ENCODE data around the gene TMEM266.

DNA sequence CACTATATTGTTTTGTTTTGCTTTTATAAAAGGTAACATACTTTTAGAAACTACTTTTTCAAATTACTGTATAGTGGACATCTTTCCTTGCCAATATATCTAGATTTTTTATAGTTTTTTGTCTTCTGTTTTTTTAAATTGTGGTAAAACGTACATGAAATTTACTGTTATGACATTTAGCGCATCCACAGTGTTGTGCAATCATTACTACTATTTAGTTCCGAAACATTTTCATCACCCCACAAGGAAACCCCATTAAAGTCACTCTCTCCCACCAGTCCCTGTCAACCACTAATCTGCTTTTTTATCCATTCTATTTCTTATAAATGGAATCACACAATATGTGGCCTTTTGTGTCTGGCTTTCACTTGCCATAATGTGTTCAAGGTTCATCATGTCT lies 54.8 kb downstream of the TMEM266 start:
- TF ChIP-seq, protein P1, sequence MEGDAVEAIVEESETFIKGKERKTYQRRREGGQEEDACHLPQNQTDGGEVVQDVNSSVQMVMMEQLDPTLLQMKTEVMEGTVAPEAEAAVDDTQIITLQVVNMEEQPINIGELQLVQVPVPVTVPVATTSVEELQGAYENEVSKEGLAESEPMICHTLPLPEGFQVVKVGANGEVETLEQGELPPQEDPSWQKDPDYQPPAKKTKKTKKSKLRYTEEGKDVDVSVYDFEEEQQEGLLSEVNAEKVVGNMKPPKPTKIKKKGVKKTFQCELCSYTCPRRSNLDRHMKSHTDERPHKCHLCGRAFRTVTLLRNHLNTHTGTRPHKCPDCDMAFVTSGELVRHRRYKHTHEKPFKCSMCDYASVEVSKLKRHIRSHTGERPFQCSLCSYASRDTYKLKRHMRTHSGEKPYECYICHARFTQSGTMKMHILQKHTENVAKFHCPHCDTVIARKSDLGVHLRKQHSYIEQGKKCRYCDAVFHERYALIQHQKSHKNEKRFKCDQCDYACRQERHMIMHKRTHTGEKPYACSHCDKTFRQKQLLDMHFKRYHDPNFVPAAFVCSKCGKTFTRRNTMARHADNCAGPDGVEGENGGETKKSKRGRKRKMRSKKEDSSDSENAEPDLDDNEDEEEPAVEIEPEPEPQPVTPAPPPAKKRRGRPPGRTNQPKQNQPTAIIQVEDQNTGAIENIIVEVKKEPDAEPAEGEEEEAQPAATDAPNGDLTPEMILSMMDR (conservative IDR thresholded peaks at IDR 0.05; ENCODE audit: low read depth in 2 of 2) = no peak
- TF ChIP-seq EZH2 (IDR thresholded peaks at IDR 0.05; ENCODE audit: low read depth, unreplicated experiment) (no peak), JUNB (IDR thresholded peaks at IDR 0.05; ENCODE audit: unreplicated experiment) (no peak), CREB1 (CRISPR knock-in tag; IDR thresholded peaks at IDR 0.05; ENCODE audit: low read depth) (no peak), POLR2AphosphoS5 (IDR thresholded peaks at IDR 0.05; ENCODE audit: low read depth) (no peak), EZH2phosphoT487 (IDR thresholded peaks at IDR 0.05; ENCODE audit: unreplicated experiment) (no peak), STAT1 (IDR thresholded peaks at IDR 0.05; ENCODE audit: unreplicated experiment) (no peak), NANOG (IDR thresholded peaks at IDR 0.05; ENCODE audit: borderline replicate concordance) (no peak)
- TF ChIP-seq, protein P2, sequence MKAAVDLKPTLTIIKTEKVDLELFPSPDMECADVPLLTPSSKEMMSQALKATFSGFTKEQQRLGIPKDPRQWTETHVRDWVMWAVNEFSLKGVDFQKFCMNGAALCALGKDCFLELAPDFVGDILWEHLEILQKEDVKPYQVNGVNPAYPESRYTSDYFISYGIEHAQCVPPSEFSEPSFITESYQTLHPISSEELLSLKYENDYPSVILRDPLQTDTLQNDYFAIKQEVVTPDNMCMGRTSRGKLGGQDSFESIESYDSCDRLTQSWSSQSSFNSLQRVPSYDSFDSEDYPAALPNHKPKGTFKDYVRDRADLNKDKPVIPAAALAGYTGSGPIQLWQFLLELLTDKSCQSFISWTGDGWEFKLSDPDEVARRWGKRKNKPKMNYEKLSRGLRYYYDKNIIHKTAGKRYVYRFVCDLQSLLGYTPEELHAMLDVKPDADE (IDR thresholded peaks at IDR 0.05) = no peak
- TF ChIP-seq, protein P3, sequence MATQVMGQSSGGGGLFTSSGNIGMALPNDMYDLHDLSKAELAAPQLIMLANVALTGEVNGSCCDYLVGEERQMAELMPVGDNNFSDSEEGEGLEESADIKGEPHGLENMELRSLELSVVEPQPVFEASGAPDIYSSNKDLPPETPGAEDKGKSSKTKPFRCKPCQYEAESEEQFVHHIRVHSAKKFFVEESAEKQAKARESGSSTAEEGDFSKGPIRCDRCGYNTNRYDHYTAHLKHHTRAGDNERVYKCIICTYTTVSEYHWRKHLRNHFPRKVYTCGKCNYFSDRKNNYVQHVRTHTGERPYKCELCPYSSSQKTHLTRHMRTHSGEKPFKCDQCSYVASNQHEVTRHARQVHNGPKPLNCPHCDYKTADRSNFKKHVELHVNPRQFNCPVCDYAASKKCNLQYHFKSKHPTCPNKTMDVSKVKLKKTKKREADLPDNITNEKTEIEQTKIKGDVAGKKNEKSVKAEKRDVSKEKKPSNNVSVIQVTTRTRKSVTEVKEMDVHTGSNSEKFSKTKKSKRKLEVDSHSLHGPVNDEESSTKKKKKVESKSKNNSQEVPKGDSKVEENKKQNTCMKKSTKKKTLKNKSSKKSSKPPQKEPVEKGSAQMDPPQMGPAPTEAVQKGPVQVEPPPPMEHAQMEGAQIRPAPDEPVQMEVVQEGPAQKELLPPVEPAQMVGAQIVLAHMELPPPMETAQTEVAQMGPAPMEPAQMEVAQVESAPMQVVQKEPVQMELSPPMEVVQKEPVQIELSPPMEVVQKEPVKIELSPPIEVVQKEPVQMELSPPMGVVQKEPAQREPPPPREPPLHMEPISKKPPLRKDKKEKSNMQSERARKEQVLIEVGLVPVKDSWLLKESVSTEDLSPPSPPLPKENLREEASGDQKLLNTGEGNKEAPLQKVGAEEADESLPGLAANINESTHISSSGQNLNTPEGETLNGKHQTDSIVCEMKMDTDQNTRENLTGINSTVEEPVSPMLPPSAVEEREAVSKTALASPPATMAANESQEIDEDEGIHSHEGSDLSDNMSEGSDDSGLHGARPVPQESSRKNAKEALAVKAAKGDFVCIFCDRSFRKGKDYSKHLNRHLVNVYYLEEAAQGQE (IDR thresholded peaks at IDR 0.05; ENCODE audit: unreplicated experiment) = no peak

Measured in GM23338 (cell line).